GM12892 (cell line): Measurements from ENCODE around the gene KRT15.

ENCODE experiments used
- POLR2A ChIP-seq: IDR thresholded peaks from 2 replicates; pipeline ENCODE4 v1.6.1; 2011; ENCODE audit warnings: low read depth, low read length, control low read depth
- POLR2AphosphoS5 ChIP-seq: IDR thresholded peaks from 2 replicates; pipeline ENCODE4 v1.6.1; 2011; ENCODE audit warnings: low read depth, low read length, control low read depth

- no peak for TF ChIP-seq POLR2AphosphoS5
- TF ChIP-seq POLR2A, result no peak
These were observed 17.2 kb upstream of the KRT15 start for GRCh38 chr17:41535764-41536481.
